H1 (cell line): ENCODE data around the gene RTL5. TPM values are rescaled to one million over a fixed set of nuclear protein-coding genes. Genes with fewer than 3 reads are reported as not detected.
A peak's percentile ranks its signal among the peaks of the same experiment; 100 is the strongest.

Experiments used
- CHD1 ChIP-seq: IDR thresholded peaks from 2 replicates; pipeline ENCODE4 v1.6.1; 2012; ENCODE audit warnings: low read depth, low read length, improper control_type of control experiment
- POLR2A ChIP-seq, 2 experiments: IDR thresholded peaks; 1 replicate in 1 of 2; 2 replicates in 1 of 2; pipeline ENCODE4 v1.6.1; 2011; ENCODE audit warnings: low read depth in 2 of 2, low read length in 2 of 2, mild to moderate bottlenecking in 2 of 2; ENCODE audit errors: control extremely low read depth in 1 of 2
- RAD21 ChIP-seq, 2 experiments: IDR thresholded peaks in 1 of 2; conservative IDR thresholded peaks in 1 of 2; 2 replicates each; pipeline ENCODE4 v1.6.1; 2011; ENCODE audit warnings: low read depth in 2 of 2, low read length in 2 of 2, improper control_type of control experiment in 1 of 2, inconsistent platforms in 1 of 2, mild to moderate bottlenecking in 1 of 2, moderate library complexity in 1 of 2
- polyA plus RNA-seq, 7 experiments: library from polyadenylated mRNA; depleted of rRNA in 3 of 7; stranded (reverse) in 5 of 7; unstranded in 2 of 7; fragments of >200 nt in 5 of 7; fragments of 200-250 nt in 2 of 7; gene quantifications; 1 replicate in 5 of 7; 2 replicates in 1 of 7; 4 replicates in 1 of 7; pipeline versions ENCODE4 v1.2.1 to v1.2.3, GENCODE V29; 2011 to 2013; ENCODE audit warnings: missing spikeins in 2 of 7, mixed read lengths in 2 of 7
- total RNA-seq: library from RNA; stranded (reverse); fragmentation: NEBNext Ultra II Directional; extraction: Animal tissue kit (Norgen Biotek cat#: 25700); gene quantifications from 2 replicates; pipeline ENCODE4 v1.2.1, GENCODE V29; 2021
- TF ChIP-seq, protein P1 (sequence below): fragments of 300-600 bp; sonication (generic); IDR thresholded peaks from 2 replicates; pipeline ENCODE4 v1.7.1; 2012; ENCODE audit warnings: low read length, moderate library complexity, mild to moderate bottlenecking, inconsistent platforms; ENCODE audit not compliant: insufficient replicate concordance
- TF ChIP-seq, protein P2 (sequence below), 3 experiments: IDR thresholded peaks; 1 replicate in 2 of 3; 2 replicates in 1 of 3; pipeline versions ENCODE4 v1.5.1 to v1.6.1; 2011; ENCODE audit warnings: low read length in 3 of 3, mild to moderate bottlenecking in 3 of 3, inconsistent platforms in 2 of 3, low read depth in 1 of 3, moderate library complexity in 1 of 3; ENCODE audit not compliant: insufficient read depth in 1 of 3; ENCODE audit errors: control extremely low read depth in 1 of 3

Gene RTL5
- total and polyA plus RNA-seq, 2 of the 8 experiments (the other 6 are each of a cell fraction or from before 2014, with no cell fraction given), result 0.57 to 1.9 TPM

DNA sequence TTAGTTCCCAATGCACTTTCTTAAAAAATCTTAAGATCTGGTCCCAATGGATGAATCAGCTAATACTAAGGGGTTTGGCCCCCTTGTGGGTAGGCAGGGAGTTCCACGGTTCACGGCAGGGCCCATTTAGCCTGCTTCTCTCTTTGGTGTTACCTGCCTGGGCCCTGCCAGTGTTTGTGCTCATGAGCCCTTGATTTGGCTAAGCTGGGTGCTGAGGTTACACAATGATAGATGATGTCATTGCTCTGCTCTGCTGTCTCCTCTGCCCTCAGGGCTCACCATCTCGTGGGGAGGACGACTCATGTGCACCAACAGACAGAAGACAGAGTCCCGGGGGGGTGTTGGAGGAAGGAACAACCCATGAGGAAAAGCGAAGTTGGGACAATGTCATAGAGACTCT is 24.4 kb downstream of the RTL5 start (continued):
- TF ChIP-seq, protein P1, sequence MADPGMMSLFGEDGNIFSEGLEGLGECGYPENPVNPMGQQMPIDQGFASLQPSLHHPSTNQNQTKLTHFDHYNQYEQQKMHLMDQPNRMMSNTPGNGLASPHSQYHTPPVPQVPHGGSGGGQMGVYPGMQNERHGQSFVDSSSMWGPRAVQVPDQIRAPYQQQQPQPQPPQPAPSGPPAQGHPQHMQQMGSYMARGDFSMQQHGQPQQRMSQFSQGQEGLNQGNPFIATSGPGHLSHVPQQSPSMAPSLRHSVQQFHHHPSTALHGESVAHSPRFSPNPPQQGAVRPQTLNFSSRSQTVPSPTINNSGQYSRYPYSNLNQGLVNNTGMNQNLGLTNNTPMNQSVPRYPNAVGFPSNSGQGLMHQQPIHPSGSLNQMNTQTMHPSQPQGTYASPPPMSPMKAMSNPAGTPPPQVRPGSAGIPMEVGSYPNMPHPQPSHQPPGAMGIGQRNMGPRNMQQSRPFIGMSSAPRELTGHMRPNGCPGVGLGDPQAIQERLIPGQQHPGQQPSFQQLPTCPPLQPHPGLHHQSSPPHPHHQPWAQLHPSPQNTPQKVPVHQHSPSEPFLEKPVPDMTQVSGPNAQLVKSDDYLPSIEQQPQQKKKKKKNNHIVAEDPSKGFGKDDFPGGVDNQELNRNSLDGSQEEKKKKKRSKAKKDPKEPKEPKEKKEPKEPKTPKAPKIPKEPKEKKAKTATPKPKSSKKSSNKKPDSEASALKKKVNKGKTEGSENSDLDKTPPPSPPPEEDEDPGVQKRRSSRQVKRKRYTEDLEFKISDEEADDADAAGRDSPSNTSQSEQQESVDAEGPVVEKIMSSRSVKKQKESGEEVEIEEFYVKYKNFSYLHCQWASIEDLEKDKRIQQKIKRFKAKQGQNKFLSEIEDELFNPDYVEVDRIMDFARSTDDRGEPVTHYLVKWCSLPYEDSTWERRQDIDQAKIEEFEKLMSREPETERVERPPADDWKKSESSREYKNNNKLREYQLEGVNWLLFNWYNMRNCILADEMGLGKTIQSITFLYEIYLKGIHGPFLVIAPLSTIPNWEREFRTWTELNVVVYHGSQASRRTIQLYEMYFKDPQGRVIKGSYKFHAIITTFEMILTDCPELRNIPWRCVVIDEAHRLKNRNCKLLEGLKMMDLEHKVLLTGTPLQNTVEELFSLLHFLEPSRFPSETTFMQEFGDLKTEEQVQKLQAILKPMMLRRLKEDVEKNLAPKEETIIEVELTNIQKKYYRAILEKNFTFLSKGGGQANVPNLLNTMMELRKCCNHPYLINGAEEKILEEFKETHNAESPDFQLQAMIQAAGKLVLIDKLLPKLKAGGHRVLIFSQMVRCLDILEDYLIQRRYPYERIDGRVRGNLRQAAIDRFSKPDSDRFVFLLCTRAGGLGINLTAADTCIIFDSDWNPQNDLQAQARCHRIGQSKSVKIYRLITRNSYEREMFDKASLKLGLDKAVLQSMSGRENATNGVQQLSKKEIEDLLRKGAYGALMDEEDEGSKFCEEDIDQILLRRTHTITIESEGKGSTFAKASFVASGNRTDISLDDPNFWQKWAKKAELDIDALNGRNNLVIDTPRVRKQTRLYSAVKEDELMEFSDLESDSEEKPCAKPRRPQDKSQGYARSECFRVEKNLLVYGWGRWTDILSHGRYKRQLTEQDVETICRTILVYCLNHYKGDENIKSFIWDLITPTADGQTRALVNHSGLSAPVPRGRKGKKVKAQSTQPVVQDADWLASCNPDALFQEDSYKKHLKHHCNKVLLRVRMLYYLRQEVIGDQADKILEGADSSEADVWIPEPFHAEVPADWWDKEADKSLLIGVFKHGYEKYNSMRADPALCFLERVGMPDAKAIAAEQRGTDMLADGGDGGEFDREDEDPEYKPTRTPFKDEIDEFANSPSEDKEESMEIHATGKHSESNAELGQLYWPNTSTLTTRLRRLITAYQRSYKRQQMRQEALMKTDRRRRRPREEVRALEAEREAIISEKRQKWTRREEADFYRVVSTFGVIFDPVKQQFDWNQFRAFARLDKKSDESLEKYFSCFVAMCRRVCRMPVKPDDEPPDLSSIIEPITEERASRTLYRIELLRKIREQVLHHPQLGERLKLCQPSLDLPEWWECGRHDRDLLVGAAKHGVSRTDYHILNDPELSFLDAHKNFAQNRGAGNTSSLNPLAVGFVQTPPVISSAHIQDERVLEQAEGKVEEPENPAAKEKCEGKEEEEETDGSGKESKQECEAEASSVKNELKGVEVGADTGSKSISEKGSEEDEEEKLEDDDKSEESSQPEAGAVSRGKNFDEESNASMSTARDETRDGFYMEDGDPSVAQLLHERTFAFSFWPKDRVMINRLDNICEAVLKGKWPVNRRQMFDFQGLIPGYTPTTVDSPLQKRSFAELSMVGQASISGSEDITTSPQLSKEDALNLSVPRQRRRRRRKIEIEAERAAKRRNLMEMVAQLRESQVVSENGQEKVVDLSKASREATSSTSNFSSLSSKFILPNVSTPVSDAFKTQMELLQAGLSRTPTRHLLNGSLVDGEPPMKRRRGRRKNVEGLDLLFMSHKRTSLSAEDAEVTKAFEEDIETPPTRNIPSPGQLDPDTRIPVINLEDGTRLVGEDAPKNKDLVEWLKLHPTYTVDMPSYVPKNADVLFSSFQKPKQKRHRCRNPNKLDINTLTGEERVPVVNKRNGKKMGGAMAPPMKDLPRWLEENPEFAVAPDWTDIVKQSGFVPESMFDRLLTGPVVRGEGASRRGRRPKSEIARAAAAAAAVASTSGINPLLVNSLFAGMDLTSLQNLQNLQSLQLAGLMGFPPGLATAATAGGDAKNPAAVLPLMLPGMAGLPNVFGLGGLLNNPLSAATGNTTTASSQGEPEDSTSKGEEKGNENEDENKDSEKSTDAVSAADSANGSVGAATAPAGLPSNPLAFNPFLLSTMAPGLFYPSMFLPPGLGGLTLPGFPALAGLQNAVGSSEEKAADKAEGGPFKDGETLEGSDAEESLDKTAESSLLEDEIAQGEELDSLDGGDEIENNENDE, result no peak
- no peak for TF ChIP-seq POLR2A (IDR thresholded peaks at IDR 0.05; ENCODE audit: control extremely low read depth in 1 of 2, low read depth in 2 of 2, low read length in 2 of 2)
- peak in 1 of 2 experiments; percentile 15; a peak in 1 of 4 replicates for TF ChIP-seq RAD21 (IDR thresholded peaks at IDR 0.05 in 1 of 2, conservative IDR thresholded peaks at IDR 0.05 in 1 of 2; ENCODE audit: low read depth in 2 of 2, low read length in 2 of 2)
- TF ChIP-seq, protein P2, sequence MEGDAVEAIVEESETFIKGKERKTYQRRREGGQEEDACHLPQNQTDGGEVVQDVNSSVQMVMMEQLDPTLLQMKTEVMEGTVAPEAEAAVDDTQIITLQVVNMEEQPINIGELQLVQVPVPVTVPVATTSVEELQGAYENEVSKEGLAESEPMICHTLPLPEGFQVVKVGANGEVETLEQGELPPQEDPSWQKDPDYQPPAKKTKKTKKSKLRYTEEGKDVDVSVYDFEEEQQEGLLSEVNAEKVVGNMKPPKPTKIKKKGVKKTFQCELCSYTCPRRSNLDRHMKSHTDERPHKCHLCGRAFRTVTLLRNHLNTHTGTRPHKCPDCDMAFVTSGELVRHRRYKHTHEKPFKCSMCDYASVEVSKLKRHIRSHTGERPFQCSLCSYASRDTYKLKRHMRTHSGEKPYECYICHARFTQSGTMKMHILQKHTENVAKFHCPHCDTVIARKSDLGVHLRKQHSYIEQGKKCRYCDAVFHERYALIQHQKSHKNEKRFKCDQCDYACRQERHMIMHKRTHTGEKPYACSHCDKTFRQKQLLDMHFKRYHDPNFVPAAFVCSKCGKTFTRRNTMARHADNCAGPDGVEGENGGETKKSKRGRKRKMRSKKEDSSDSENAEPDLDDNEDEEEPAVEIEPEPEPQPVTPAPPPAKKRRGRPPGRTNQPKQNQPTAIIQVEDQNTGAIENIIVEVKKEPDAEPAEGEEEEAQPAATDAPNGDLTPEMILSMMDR (IDR thresholded peaks at IDR 0.05; ENCODE audit: control extremely low read depth in 1 of 3, insufficient read depth in 1 of 3, low read depth in 1 of 3, low read length in 3 of 3), result peak in 1 of 3 experiments; percentile 11; a peak in 2 of 4 replicates
- no peak for TF ChIP-seq CHD1
